GM12874 (cell line): ENCODE data around the gene GAGE1.
A peak's percentile ranks its signal among the peaks of the same experiment; 100 is the strongest.

Experiments used
- TF ChIP-seq, protein P1 (sequence below): IDR thresholded peaks from 2 replicates; pipeline ENCODE4 v1.5.1; 2011; ENCODE audit warnings: low read depth, mild to moderate bottlenecking, control low read depth, low read length, moderate library complexity; ENCODE audit not compliant: insufficient read depth

GAGE1 gene

DNA sequence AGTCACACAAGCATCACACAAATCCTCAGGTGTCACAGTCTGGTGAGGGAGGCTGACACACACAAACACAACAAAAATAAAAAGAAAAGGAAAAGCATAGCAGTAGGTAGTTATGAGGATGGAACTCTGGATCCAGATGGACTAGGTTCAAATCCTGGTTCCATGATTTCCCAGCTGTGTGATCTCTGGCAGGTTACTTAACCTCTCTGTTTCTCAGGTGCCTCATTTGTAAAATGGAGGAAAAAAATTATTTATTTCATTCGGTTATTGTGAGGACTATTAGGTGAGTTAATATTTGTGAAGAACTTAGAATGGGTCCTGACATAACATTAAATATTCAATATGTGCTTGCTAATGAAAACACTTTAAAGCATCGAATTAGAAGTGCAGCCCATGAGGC, 19.8 kb downstream of the GAGE1 start:
- TF ChIP-seq, protein P1, sequence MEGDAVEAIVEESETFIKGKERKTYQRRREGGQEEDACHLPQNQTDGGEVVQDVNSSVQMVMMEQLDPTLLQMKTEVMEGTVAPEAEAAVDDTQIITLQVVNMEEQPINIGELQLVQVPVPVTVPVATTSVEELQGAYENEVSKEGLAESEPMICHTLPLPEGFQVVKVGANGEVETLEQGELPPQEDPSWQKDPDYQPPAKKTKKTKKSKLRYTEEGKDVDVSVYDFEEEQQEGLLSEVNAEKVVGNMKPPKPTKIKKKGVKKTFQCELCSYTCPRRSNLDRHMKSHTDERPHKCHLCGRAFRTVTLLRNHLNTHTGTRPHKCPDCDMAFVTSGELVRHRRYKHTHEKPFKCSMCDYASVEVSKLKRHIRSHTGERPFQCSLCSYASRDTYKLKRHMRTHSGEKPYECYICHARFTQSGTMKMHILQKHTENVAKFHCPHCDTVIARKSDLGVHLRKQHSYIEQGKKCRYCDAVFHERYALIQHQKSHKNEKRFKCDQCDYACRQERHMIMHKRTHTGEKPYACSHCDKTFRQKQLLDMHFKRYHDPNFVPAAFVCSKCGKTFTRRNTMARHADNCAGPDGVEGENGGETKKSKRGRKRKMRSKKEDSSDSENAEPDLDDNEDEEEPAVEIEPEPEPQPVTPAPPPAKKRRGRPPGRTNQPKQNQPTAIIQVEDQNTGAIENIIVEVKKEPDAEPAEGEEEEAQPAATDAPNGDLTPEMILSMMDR: no peak

DNA sequence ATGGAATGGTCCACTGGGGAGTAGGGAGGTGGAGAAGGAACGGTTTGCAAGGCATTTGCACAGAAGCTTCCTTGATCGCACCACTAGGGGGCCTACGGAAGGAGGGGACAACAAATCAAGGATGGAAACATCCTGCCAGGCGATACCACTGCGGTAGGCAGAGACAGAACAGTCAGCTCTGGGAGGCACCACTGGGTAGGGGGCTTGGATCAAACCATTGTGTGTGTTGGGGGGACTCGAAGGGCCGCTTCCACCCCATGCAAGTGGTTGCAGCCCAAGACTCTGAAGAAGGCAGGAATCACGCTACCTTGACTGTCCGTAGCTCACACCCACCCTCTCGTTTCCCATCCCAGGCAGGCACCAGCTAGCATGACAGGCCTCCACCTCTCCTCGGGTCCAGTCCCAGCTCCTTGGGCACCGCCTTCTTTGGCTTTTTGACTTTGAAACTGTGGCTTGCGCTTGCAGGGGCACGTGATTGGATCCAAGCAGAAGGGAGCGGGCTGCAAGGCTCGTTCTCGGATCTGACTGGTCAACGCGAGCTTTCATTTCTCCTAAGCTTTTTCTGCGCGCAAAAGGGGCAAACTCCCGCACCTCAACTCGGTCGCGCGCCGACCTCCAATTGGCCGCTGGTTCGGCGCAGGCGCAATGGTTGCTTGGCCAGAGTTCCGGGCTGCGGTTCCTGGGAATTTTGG, 28.4 kb downstream of the GAGE1 start:
- TF ChIP-seq, protein P1: peak; percentile 56

DNA sequence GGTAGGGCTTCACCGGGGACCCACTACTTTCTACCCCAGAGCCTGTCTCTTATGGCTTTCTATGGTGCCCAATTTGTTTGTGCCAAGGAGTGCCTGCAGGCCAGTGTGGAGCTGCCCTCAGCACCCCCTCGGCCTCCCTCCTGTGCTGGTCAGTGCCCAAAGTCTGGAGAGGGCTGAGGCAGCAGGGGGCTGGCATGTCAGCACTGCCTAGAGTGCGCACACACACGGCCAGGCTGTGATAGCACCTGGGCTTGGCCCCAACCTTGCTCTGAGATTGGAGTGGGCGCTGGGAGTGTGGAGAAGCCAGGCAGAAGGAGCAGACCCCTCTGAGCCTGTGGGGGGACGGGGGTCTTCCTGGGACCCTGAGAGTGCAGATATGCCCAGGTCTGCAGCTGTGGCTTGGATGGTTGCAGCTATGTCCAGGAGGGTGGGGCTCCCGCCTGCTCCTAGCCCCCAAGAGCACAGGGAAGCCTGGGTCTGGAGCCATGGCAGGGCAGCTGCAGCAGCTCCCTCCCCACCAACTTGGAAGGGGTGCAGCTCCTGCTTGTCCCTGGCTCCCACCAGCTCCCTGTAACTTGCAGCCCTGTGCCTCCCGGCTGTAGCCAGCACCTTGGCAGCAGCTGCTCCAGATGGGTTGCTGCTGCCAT, 46.3 kb downstream of the GAGE1 start:
- TF ChIP-seq, protein P1: no peak

DNA sequence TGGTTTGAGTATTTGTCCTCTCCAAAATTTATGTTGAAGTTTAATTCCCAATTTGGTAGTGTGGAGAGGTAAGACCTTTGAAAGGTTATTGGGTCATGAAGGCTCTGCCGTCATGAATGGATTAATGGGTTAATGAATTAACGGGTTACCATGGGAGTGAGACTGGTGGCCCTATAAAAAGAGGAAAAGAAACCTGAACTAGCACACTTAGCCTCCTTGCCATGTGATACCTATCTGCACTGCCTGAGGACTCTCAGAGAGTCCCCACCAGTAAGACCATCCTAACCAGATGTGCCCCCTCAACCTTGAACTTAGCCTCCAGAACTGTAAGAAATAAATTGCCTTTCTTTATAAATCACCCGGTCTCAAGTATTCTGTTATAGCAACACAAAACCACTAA, 57.7 kb downstream of the GAGE1 start:
- TF ChIP-seq, protein P1: no peak
